DMS 273 treated with DMSO at 0.1 percent for 48 hours (cell line): ENCODE measurements around the gene ETFBKMT.

ENCODE experiments used
- DNase-seq: peaks from one replicate; lab custom pipeline; 2025; lab: John Stamatoyannopoulos, UW

The ETFBKMT gene

GRCh38 chr12:31722580-31722979, 63.1 kb downstream of the ETFBKMT start:
- DNase-seq, result no peak
